ENCODE measurements around the gene GPR85.

- no peak for TF ChIP-seq POLR2A (IDR thresholded peaks at IDR 0.05)
- TF ChIP-seq, protein P1, sequence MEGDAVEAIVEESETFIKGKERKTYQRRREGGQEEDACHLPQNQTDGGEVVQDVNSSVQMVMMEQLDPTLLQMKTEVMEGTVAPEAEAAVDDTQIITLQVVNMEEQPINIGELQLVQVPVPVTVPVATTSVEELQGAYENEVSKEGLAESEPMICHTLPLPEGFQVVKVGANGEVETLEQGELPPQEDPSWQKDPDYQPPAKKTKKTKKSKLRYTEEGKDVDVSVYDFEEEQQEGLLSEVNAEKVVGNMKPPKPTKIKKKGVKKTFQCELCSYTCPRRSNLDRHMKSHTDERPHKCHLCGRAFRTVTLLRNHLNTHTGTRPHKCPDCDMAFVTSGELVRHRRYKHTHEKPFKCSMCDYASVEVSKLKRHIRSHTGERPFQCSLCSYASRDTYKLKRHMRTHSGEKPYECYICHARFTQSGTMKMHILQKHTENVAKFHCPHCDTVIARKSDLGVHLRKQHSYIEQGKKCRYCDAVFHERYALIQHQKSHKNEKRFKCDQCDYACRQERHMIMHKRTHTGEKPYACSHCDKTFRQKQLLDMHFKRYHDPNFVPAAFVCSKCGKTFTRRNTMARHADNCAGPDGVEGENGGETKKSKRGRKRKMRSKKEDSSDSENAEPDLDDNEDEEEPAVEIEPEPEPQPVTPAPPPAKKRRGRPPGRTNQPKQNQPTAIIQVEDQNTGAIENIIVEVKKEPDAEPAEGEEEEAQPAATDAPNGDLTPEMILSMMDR (IDR thresholded peaks at IDR 0.05) = no peak
Observed at GRCh38 chr7:113033959-113034358, 52.7 kb downstream of the GPR85 start.

All from right lobe of liver (tissue), 4 donors.